Transverse colon (tissue), 3 donors: ENCODE data around the gene RPS23.

ENCODE experiments used
- EP300 ChIP-seq: sonication (generic); formaldehyde crosslinking; IDR thresholded peaks from one replicate; pipeline ENCODE4 v1.6.1; 2017; ENCODE audit warnings: antibody characterized with exemption, low read depth
- POLR2A ChIP-seq: fragments of 450-650 bp; IDR thresholded peaks from one replicate; pipeline ENCODE4 v1.6.1; 2016; ENCODE audit warnings: antibody characterized with exemption, mild to moderate bottlenecking, moderate library complexity
- TF ChIP-seq, protein P1 (sequence below), 5 experiments: fragments of 200-600 bp in 3 of 5; fragments of 450-650 bp in 2 of 5; sonication (generic) in 3 of 5; IDR thresholded peaks; 1 replicate in 2 of 5; 2 replicates in 3 of 5; pipeline ENCODE4 v1.5.1; 2016 to 2017; ENCODE audit warnings: antibody characterized with exemption in 5 of 5, inconsistent platforms in 3 of 5, mild to moderate bottlenecking in 2 of 5, moderate library complexity in 1 of 5

DNA sequence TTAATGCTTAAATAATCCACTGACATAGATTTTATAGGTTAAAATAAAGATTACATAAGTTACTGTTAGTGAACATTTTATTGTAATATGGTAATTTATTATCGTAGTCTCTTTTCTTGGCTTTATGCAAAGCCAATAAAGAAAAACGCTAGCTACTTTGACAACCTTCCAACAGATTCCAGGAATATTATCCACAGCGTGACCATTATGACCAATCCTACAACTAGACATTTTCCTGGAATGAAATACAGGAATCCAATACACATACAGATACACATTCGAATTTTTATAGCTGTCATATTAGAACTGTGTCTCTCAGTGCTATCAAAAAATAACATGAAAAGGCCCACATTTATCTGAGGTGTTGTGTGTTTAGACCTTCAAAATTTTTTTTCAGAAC lies 13.1 kb downstream of the RPS23 start:
- TF ChIP-seq, protein P1, sequence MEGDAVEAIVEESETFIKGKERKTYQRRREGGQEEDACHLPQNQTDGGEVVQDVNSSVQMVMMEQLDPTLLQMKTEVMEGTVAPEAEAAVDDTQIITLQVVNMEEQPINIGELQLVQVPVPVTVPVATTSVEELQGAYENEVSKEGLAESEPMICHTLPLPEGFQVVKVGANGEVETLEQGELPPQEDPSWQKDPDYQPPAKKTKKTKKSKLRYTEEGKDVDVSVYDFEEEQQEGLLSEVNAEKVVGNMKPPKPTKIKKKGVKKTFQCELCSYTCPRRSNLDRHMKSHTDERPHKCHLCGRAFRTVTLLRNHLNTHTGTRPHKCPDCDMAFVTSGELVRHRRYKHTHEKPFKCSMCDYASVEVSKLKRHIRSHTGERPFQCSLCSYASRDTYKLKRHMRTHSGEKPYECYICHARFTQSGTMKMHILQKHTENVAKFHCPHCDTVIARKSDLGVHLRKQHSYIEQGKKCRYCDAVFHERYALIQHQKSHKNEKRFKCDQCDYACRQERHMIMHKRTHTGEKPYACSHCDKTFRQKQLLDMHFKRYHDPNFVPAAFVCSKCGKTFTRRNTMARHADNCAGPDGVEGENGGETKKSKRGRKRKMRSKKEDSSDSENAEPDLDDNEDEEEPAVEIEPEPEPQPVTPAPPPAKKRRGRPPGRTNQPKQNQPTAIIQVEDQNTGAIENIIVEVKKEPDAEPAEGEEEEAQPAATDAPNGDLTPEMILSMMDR (IDR thresholded peaks at IDR 0.05), result no peak
- TF ChIP-seq POLR2A (no peak), EP300 (no peak)
